Measurements from ENCODE around the gene ZNF280B. TPM values are rescaled to one million over a fixed set of nuclear protein-coding genes. Genes with fewer than 3 reads are reported as not detected.
"Not testable (repeated sequence)": the region's sequence is repeated elsewhere in the genome, so short reads cannot be mapped to it uniquely, and the experiment has no call there.

ZNF280B gene
- polyA plus RNA-seq, 3 donors: 0.04 TPM; not detected in 2

GRCh38 chr22:22474733-22475132 is 33.8 kb downstream of the ZNF280B start:
- no peak overlapping the region for H3K4me3 Mint-ChIP-seq
- H3K9me3 Mint-ChIP-seq: peaks cover 2 to 7% (median 3%) of the 10 kb centered on the region in 7 donors
- Histone ChIP-seq H3K36me3 (replicated peaks in 1 of 2; ENCODE audit: control insufficient read depth in 1 of 2, insufficient read depth in 2 of 2, low read length in 2 of 2) (no peaks in the 10 kb centered on the region), H3K9ac (ENCODE audit: insufficient read depth, low read length, poor library complexity, severe bottlenecking) (no peak overlapping the region), H3K27me3 (ENCODE audit: control insufficient read depth in 2 of 2, insufficient read depth in 2 of 2, low read length in 2 of 2) (no peaks in the 10 kb centered on the region), H3K79me2 (ENCODE audit: insufficient read depth, low read length) (no peaks in the 10 kb centered on the region), H2AFZ (ENCODE audit: insufficient read depth, low read depth, low read length, poor library complexity, severe bottlenecking) (no peak overlapping the region), H4K20me1 (ENCODE audit: insufficient read depth, low read length) (no peaks in the 10 kb centered on the region), H3K9me3 (replicated peaks in 1 of 2; ENCODE audit: control insufficient read depth in 1 of 2, insufficient read depth in 1 of 2, low read length in 2 of 2) (peaks cover 4% of the 10 kb centered on the region in 2 donors), H3K27ac (ENCODE audit: low read depth in 1 of 2, low read length in 2 of 2) (no peak overlapping the region), H3K4me3 (replicated peaks in 1 of 3; ENCODE audit: low read depth in 2 of 3, low read length in 3 of 3) (no peak overlapping the region), H3K4me1 (ENCODE audit: control insufficient read depth in 1 of 2, insufficient read depth in 2 of 2, low read length in 2 of 2) (no peaks in the 10 kb centered on the region), H3K4me2 (replicated peaks; ENCODE audit: extremely low read depth, low read length, poor library complexity, severe bottlenecking) (no peak overlapping the region)
- no peak for DNase-seq
- TF ChIP-seq, protein P1, sequence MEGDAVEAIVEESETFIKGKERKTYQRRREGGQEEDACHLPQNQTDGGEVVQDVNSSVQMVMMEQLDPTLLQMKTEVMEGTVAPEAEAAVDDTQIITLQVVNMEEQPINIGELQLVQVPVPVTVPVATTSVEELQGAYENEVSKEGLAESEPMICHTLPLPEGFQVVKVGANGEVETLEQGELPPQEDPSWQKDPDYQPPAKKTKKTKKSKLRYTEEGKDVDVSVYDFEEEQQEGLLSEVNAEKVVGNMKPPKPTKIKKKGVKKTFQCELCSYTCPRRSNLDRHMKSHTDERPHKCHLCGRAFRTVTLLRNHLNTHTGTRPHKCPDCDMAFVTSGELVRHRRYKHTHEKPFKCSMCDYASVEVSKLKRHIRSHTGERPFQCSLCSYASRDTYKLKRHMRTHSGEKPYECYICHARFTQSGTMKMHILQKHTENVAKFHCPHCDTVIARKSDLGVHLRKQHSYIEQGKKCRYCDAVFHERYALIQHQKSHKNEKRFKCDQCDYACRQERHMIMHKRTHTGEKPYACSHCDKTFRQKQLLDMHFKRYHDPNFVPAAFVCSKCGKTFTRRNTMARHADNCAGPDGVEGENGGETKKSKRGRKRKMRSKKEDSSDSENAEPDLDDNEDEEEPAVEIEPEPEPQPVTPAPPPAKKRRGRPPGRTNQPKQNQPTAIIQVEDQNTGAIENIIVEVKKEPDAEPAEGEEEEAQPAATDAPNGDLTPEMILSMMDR (IDR thresholded peaks at IDR 0.05): no peak
- no peak overlapping the region for H3K27ac Mint-ChIP-seq
- no CpG with 5 or more reads among the region's 2 CpGs for WGBS (ENCODE audit: insufficient coverage)
- intact Hi-C loops (cut with micrococcal nuclease): no loop called here
- H3K36me3 Mint-ChIP-seq: no peaks in the 10 kb centered on the region
- H3K4me1 Mint-ChIP-seq: peaks cover 3% of the 10 kb centered on the region
- peaks cover 0 to 7% (median 2%) of the 10 kb centered on the region in 3 donors for H3K27me3 Mint-ChIP-seq (ENCODE audit: low read depth in 3 of 3)

DNA sequence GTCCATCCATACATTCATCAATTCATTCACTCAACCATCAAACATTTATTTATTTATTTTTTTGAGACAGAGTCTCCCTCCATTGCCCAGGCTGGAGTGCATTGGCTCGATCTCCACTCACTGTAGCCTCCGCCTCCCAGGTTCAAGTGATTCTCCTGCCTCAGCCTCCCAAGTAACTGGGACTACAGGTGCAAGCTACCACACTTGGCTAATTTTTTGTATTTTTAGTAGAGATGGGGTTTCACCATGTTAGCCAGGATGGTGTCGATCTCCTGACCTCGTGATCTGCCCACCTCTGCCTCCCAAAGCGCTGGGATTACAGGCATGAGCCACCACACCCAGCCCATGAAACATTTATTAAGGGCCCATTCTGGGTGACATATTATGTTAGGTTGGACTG is 37.4 kb downstream of the ZNF280B start:
- H3K4me1 Mint-ChIP-seq; H3K27ac ChIP-seq (ENCODE audit: low read depth in 1 of 2, low read length in 2 of 2); H3K27ac Mint-ChIP-seq; DNase-seq; H3K36me3 ChIP-seq (replicated peaks in 1 of 2; ENCODE audit: control insufficient read depth in 1 of 2, insufficient read depth in 2 of 2, low read length in 2 of 2); H3K36me3 Mint-ChIP-seq; H3K4me2 ChIP-seq (replicated peaks; ENCODE audit: extremely low read depth, low read length, poor library complexity, severe bottlenecking); H3K4me3 Mint-ChIP-seq; H2AFZ ChIP-seq (ENCODE audit: insufficient read depth, low read depth, low read length, poor library complexity, severe bottlenecking); H3K4me3 ChIP-seq (replicated peaks in 1 of 3; ENCODE audit: low read depth in 2 of 3, low read length in 3 of 3); H4K20me1 ChIP-seq (ENCODE audit: insufficient read depth, low read length); H3K79me2 ChIP-seq (ENCODE audit: insufficient read depth, low read length); H3K27me3 ChIP-seq (ENCODE audit: control insufficient read depth in 2 of 2, insufficient read depth in 2 of 2, low read length in 2 of 2); intact Hi-C loops (cut with micrococcal nuclease); H3K9ac ChIP-seq (ENCODE audit: insufficient read depth, low read length, poor library complexity, severe bottlenecking); H3K4me1 ChIP-seq (ENCODE audit: control insufficient read depth in 1 of 2, insufficient read depth in 2 of 2, low read length in 2 of 2): not testable (repeated sequence)
- WGBS (ENCODE audit: insufficient coverage): no CpG with 5 or more reads among the region's 5 CpGs
- peaks cover 10 to 15% of the 10 kb centered on the region in 2 donors for H3K9me3 ChIP-seq (replicated peaks in 1 of 2; ENCODE audit: control insufficient read depth in 1 of 2, insufficient read depth in 1 of 2, low read length in 2 of 2)
- Mint-ChIP-seq H3K27me3 (ENCODE audit: low read depth in 3 of 3) (peaks cover 1 to 13% (median 4%) of the 10 kb centered on the region in 3 donors), H3K9me3 (peaks cover 11 to 27% (median 21%) of the 10 kb centered on the region in 7 donors)

Measured in CD14-positive monocyte (primary cell).